Natural killer cell treated with Interleukin-12 subunit alpha and Interleukin-12 subunit beta and Interleukin-15 and Interleukin-18, amount 100 ng/mL, for 72 hours (primary cell): ENCODE results near the gene CCDC138. TPM values are rescaled to one million over a fixed set of nuclear protein-coding genes. Genes with fewer than 3 reads are reported as not detected.

Source experiments
- ATAC-seq, 2 donors: fragments of 150-1000 bp; cut with Tn5 transposase in 1 of 2; sonication (Bioruptor Pico), chemical (Tn5 transposase) in 1 of 2; 2 replicates each; pipeline ENCODE4 v1.10.0; 2021
- DNase-seq: peaks from one replicate; pipeline ENCODE4 v3.0.0; 2022; ENCODE audit warnings: low spot score
- H3K27ac Mint-ChIP-seq, 2 donors: 1 replicate in 1 of 2; 2 replicates in 1 of 2; pipeline ENCODE4 v1.8.0; 2022; ENCODE audit warnings: mixed read lengths in 2 of 2, mild to moderate bottlenecking in 1 of 2, moderate library complexity in 1 of 2
- H3K27me3 Mint-ChIP-seq, 2 donors: 1 replicate in 1 of 2; 2 replicates in 1 of 2; pipeline ENCODE4 v1.8.0; 2022; ENCODE audit warnings: mixed read lengths in 2 of 2
- H3K36me3 Mint-ChIP-seq: one replicate; pipeline ENCODE4 v1.8.0; 2022; ENCODE audit warnings: mixed read lengths
- H3K4me1 Mint-ChIP-seq, 2 donors: 1 replicate in 1 of 2; 2 replicates in 1 of 2; pipeline ENCODE4 v1.8.0; 2022; ENCODE audit warnings: low read depth in 2 of 2, mixed read lengths in 2 of 2, mild to moderate bottlenecking in 1 of 2
- H3K4me3 Mint-ChIP-seq: one replicate; pipeline ENCODE4 v1.8.0; 2022; ENCODE audit warnings: mixed read lengths
- H3K9me3 Mint-ChIP-seq: 2 replicates; pipeline ENCODE4 v1.8.0; 2022; ENCODE audit warnings: mixed read lengths
- total RNA-seq, 2 donors: library from RNA; stranded (reverse); gene quantifications; one replicate each; pipeline ENCODE4 v1.2.3, GENCODE V29; 2022

Gene CCDC138
- total RNA-seq, 2 donors from 2014 or later, result 7.7 to 15.8 TPM

GRCh38 chr2:108845923-108846322 is 59.4 kb downstream of the CCDC138 start:
- Mint-ChIP-seq H3K4me1 (no peaks in the 10 kb centered on the region), H3K4me3 (no peak overlapping the region), H3K9me3 (no peaks in the 10 kb centered on the region), H3K36me3 (peaks cover 17% of the 10 kb centered on the region), H3K27me3 (no peaks in the 10 kb centered on the region), H3K27ac (no peak overlapping the region)
- ATAC-seq (no peak), DNase-seq (no peak)

GRCh38 chr2:108847000-108847399 is 60.4 kb downstream of the CCDC138 start:
- Mint-ChIP-seq H3K36me3 (peaks cover 11% of the 10 kb centered on the region), H3K27ac (no peak overlapping the region), H3K9me3 (no peaks in the 10 kb centered on the region), H3K4me1 (no peaks in the 10 kb centered on the region), H3K4me3 (no peak overlapping the region), H3K27me3 (no peaks in the 10 kb centered on the region)
- DNase-seq (no peak), ATAC-seq (no peak)

GRCh38 chr2:108852375-108852774 is 65.8 kb downstream of the CCDC138 start:
- Mint-ChIP-seq H3K27me3 (no peaks in the 10 kb centered on the region), H3K36me3 (no peaks in the 10 kb centered on the region), H3K4me1 (no peaks in the 10 kb centered on the region), H3K9me3 (no peaks in the 10 kb centered on the region), H3K27ac (no peak overlapping the region), H3K4me3 (no peak overlapping the region)
- ATAC-seq, result no peak
- DNase-seq, result no peak

GRCh38 chr2:108853421-108853820 is 66.8 kb downstream of the CCDC138 start:
- H3K4me1 Mint-ChIP-seq, result no peaks in the 10 kb centered on the region
- no peak for DNase-seq
- no peaks in the 10 kb centered on the region for H3K9me3 Mint-ChIP-seq
- ATAC-seq, result no peak
- no peak overlapping the region for H3K27ac Mint-ChIP-seq
- no peak overlapping the region for H3K4me3 Mint-ChIP-seq
- H3K36me3 Mint-ChIP-seq, result no peaks in the 10 kb centered on the region
- no peaks in the 10 kb centered on the region for H3K27me3 Mint-ChIP-seq

GRCh38 chr2:108854484-108854883 is 67.9 kb downstream of the CCDC138 start:
- ATAC-seq, result no peak
- H3K36me3 Mint-ChIP-seq, result no peaks in the 10 kb centered on the region
- H3K27me3 Mint-ChIP-seq, result no peaks in the 10 kb centered on the region
- no peak overlapping the region for H3K27ac Mint-ChIP-seq
- H3K9me3 Mint-ChIP-seq, result no peaks in the 10 kb centered on the region
- no peak for DNase-seq
- no peak overlapping the region for H3K4me3 Mint-ChIP-seq
- H3K4me1 Mint-ChIP-seq, result no peaks in the 10 kb centered on the region

- H3K36me3 Mint-ChIP-seq, result no peaks in the 10 kb centered on the region
- no peak overlapping the region for H3K27ac Mint-ChIP-seq
- no peak overlapping the region for H3K4me3 Mint-ChIP-seq
- no peaks in the 10 kb centered on the region for H3K27me3 Mint-ChIP-seq
- H3K4me1 Mint-ChIP-seq, result no peaks in the 10 kb centered on the region
- no peak for ATAC-seq
- DNase-seq, result no peak
- no peaks in the 10 kb centered on the region for H3K9me3 Mint-ChIP-seq
These were observed 68.6 kb downstream of the CCDC138 start for GRCh38 chr2:108855194-108855593.

GRCh38 chr2:108858894-108859293 is 72.3 kb downstream of the CCDC138 start:
- no peak for ATAC-seq
- DNase-seq, result no peak
- H3K27ac Mint-ChIP-seq, result no peak overlapping the region
- no peaks in the 10 kb centered on the region for H3K27me3 Mint-ChIP-seq
- H3K4me3 Mint-ChIP-seq, result no peak overlapping the region
- no peaks in the 10 kb centered on the region for H3K4me1 Mint-ChIP-seq
- H3K36me3 Mint-ChIP-seq, result no peaks in the 10 kb centered on the region
- H3K9me3 Mint-ChIP-seq, result no peaks in the 10 kb centered on the region

GRCh38 chr2:108866041-108866440 is 79.5 kb downstream of the CCDC138 start:
- DNase-seq (no peak), ATAC-seq (no peak)
- Mint-ChIP-seq H3K9me3 (peaks cover 13% of the 10 kb centered on the region), H3K36me3 (peaks cover 26% of the 10 kb centered on the region), H3K4me3 (no peak overlapping the region), H3K27ac (no peak overlapping the region), H3K4me1 (no peaks in the 10 kb centered on the region), H3K27me3 (no peaks in the 10 kb centered on the region)

- Mint-ChIP-seq H3K4me3 (no peak overlapping the region), H3K27me3 (no peaks in the 10 kb centered on the region), H3K9me3 (peaks cover 18% of the 10 kb centered on the region), H3K27ac (no peak overlapping the region), H3K36me3 (peaks cover 26% of the 10 kb centered on the region), H3K4me1 (no peaks in the 10 kb centered on the region)
- ATAC-seq, result no peak
- DNase-seq, result no peak
These were observed 82.3 kb downstream of the CCDC138 start for GRCh38 chr2:108868911-108869310.

- Mint-ChIP-seq H3K4me1 (no peaks in the 10 kb centered on the region), H3K36me3 (peaks cover 26% of the 10 kb centered on the region), H3K27me3 (no peaks in the 10 kb centered on the region), H3K9me3 (peaks cover 18% of the 10 kb centered on the region), H3K4me3 (no peak overlapping the region), H3K27ac (no peak overlapping the region)
- ATAC-seq (no peak), DNase-seq (no peak)
These were observed 83.0 kb downstream of the CCDC138 start for GRCh38 chr2:108869542-108869941.

- no peak for DNase-seq
- Mint-ChIP-seq H3K4me3 (no peak overlapping the region), H3K36me3 (peaks cover 26% of the 10 kb centered on the region), H3K27ac (no peak overlapping the region), H3K27me3 (no peaks in the 10 kb centered on the region), H3K4me1 (no peaks in the 10 kb centered on the region), H3K9me3 (peaks cover 18% of the 10 kb centered on the region)
- no peak for ATAC-seq
These were observed 83.6 kb downstream of the CCDC138 start for GRCh38 chr2:108870069-108870644.

- H3K4me1 Mint-ChIP-seq, result no peaks in the 10 kb centered on the region
- H3K4me3 Mint-ChIP-seq, result no peak overlapping the region
- no peaks in the 10 kb centered on the region for H3K27me3 Mint-ChIP-seq
- no peak overlapping the region for H3K27ac Mint-ChIP-seq
- no peaks in the 10 kb centered on the region for H3K36me3 Mint-ChIP-seq
- ATAC-seq (no peak), DNase-seq (no peak)
- H3K9me3 Mint-ChIP-seq, result peaks cover 6% of the 10 kb centered on the region
These were observed 90.9 kb downstream of the CCDC138 start for GRCh38 chr2:108877506-108877905.

- no peak overlapping the region for H3K4me3 Mint-ChIP-seq
- H3K4me1 Mint-ChIP-seq, result no peaks in the 10 kb centered on the region
- no peaks in the 10 kb centered on the region for H3K27me3 Mint-ChIP-seq
These were observed 91.7 kb downstream of the CCDC138 start for GRCh38 chr2:108878276-108878675.

GRCh38 chr2:108884619-108885018 is 98.0 kb downstream of the CCDC138 start:
- H3K36me3 Mint-ChIP-seq, result peaks cover 14% of the 10 kb centered on the region
- ATAC-seq (no peak), DNase-seq (no peak)
- no peak overlapping the region for H3K27ac Mint-ChIP-seq
- H3K27me3 Mint-ChIP-seq, result peaks cover 5 to 7% of the 10 kb centered on the region in 2 donors
- no peaks in the 10 kb centered on the region for H3K4me1 Mint-ChIP-seq
- H3K9me3 Mint-ChIP-seq, result peaks cover 14% of the 10 kb centered on the region
- H3K4me3 Mint-ChIP-seq, result no peak overlapping the region

More at GRCh38 chr2:108878276-108878675, 91.7 kb downstream of the CCDC138 start:
- Mint-ChIP-seq H3K9me3 (peaks cover 8% of the 10 kb centered on the region), H3K27ac (no peak overlapping the region), H3K36me3 (no peaks in the 10 kb centered on the region)
- DNase-seq, result no peak
- no peak for ATAC-seq

- peaks cover 11% of the 10 kb centered on the region for H3K9me3 Mint-ChIP-seq
- ATAC-seq (no peak), DNase-seq (no peak)
- no peak overlapping the region for H3K27ac Mint-ChIP-seq
- H3K27me3 Mint-ChIP-seq, result peaks cover 5 to 7% of the 10 kb centered on the region in 2 donors
- H3K4me3 Mint-ChIP-seq, result no peak overlapping the region
- peaks cover 30% of the 10 kb centered on the region for H3K36me3 Mint-ChIP-seq
- no peaks in the 10 kb centered on the region for H3K4me1 Mint-ChIP-seq
These were observed 103.3 kb downstream of the CCDC138 start for GRCh38 chr2:108889907-108890306.
